OCI-M2 (cell line): ENCODE measurements around the gene SDR9C7.
"Not testable (repeated sequence)": the region's sequence is repeated elsewhere in the genome, so short reads cannot be mapped to it uniquely, and the experiment has no call there.

ENCODE experiments used
- DNase-seq: peaks from one replicate; lab custom pipeline; 2025; ENCODE audit not compliant: unreplicated experiment; lab: John Stamatoyannopoulos, UW

Gene SDR9C7

DNA sequence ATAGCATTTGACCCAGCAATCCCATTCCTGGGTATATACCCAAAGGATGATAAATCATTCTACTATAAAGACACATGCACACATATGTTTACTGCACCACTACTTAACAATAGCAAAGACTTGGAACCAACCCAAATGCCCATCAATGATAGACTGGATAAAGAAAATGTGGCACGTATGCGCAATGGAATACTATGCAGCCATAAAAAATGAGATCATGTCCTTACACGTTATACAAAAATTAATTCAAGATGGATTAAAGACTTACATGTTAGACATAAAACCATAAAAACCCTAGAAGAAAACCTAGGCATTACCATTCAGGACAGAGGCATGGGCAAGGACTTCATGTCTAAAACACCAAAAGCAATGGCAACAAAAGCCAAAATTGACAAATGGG lies 16.1 kb downstream of the SDR9C7 start:
- DNase-seq: not testable (repeated sequence)

- DNase-seq: no peak
Measured at GRCh38 chr12:56916996-56917333, 17.2 kb downstream of the SDR9C7 start.

DNA sequence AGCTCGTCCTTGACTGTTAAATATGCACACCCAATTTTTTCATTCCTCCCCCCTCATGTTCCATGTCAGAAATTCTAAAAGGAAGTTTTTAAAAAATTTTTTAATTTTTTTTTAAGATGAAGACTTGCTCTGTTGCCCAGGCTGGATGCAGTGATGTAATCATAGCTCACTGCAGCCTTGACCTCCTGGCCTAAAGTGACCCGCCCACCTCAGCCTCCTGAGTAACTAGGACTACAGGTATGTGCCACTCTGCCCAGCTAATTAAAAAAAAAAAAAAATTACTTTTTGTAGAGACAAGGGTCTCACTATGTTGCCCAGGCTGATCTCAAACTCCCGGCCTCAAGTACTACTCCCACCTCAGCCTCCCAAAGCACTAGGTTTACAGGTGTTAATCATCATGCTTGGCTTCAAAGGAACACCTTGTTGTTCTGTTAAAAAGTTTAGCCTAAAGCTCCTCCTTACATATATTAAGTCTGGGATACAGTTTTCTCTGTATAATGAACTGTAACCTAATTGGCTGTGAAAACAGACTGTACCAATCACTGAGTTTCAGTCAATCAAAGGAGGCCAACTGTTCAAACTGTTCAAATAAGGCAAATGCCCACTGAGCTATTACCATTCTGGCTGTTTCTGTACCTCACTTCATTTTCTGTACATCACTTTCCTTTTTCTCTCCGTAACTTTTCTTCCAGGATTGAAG lies 17.8 kb downstream of the SDR9C7 start:
- no peak for DNase-seq

GRCh38 chr12:56914724-56915123 lies 19.5 kb downstream of the SDR9C7 start:
- DNase-seq: no peak

GRCh38 chr12:56914256-56914655 lies 20.0 kb downstream of the SDR9C7 start:
- no peak for DNase-seq

DNA sequence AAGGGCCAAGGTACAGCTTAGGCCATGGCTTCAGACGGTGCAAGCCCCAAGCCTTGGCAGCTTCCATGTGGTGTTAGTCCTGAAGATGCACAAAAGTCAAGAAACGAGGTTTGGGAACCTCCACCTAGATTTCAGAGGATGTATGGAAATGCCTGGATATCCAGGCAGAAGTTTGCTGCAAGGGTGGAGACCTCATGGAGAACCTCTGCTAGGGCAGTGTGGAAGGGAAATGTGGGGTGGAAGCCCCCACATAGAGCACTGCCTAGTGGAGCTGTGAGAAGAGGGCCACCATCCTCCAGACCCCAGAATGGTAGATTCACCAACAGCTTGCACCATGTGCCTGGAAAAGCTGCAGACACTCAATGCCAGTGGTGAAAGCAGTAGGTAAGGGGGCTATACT lies 24.8 kb downstream of the SDR9C7 start:
- not testable (repeated sequence) for DNase-seq

DNA sequence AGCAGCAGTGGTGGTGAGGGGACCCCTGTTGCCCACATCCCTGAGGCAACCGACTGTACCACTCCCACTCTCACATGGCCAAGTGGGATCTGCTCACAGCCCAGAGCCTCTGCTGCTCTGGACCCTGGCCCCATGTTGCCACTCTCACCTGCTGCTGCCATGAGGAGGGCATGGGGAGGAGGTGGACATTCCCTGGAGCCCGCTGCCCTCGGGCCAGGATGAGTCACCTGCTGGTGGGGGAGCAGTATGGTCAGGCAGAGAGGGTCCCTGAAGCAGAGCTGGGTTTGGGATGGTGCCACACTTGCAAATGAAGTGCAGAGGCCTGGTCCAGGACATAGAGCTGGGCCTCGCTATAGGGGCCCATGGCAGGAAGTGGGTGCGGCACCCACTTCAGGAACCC lies 26.1 kb downstream of the SDR9C7 start:
- DNase-seq: no peak

DNA sequence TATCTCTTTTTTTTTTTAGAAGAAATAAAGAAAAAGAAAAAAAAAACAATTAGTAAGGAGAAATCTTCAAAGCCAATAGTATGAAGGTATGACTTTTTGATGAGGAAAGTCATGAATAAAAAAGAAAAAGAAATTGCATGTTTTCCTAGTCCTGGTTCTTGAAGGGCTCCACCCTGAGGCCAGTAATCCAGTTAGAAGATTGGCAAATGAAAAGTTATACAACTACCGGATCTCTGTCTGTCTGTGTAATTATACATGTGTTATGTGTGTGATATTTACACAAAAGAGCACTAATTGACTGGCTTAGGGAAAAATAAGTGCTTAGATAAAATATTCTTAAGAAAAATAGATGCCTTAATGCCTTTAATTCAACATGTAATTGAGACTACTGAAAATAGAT lies 28.4 kb downstream of the SDR9C7 start:
- DNase-seq: no peak

DNA sequence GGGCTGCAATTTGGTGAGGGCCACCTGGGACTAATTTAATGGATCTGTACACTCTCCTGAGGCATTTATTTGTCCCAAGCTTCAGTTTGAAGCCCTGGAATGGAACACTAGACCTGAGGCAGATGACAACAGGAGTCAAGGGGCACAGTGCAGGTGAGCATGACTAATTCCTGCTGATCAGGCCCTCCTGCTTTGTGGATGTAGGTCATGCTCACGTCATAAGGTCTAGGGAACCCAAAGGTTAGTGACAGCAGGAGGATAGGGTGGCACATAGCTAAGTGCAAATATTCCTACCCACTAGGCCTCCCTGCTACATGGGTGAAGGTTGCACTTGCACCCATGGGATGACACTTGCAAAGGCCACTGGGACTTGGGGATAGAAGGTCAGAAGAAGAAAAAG lies 30.8 kb downstream of the SDR9C7 start:
- DNase-seq: no peak

DNA sequence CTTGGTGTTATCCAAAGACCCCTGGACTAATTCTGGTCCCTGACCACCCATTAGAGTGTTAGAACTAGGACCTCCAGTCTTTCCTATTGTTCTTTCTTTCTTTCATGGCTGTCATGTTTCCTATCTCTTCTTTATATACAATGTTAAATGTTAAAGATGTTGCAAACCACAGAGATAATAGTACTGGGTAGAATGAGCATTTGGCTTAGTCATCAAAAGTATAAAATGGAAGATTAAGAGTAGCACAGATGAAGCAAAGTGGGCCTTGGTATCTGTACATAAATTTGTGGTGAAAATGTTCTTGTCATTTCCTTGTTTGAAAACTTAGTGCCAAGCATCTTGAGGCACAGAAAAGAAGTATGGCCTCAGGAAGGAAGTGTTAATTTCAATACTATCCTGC lies 32.9 kb downstream of the SDR9C7 start:
- not testable (repeated sequence) for DNase-seq

DNA sequence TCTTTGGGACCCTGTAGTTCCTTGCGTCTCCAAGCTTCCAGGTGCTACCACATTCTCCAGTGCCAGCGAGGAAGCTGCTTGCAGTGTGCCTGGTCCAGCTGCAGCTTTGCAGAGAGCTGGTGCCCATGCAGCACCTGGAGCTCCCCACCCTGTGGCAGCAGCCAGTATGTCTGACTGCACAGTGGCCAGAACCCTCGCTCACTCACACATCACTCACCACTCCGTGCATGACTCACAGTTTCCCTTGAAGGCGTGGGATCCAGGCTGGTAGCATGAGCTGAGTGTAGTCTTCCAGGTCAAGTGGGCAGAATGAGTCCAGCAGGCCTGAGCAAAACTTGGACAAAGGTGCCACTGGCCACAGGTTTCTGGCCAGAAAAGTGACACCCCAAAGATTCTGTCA lies 33.6 kb downstream of the SDR9C7 start:
- DNase-seq: no peak

DNA sequence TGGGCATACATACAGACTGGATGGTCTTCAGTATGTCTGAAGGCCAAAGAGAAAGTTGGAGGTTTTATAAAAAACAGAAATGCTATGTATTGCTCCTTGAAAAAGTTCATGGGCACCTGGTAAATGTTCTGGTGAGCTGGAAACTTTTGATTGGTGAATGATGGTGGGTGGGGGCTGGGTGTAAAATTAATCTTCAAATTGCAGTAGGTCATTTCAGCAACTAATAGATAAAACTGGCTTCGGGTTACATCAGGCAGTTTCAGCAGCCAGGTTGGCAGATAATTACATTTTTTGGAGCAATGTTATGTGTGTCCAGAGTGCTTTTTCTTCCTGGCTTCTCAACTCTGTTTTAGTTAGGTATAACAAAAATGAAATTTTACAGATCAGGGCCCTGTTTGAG lies 35.3 kb downstream of the SDR9C7 start:
- DNase-seq: no peak

- no peak for DNase-seq
Measured at GRCh38 chr12:56897844-56898361, 36.3 kb downstream of the SDR9C7 start.

GRCh38 chr12:56896082-56896481 lies 38.1 kb downstream of the SDR9C7 start:
- no peak for DNase-seq

DNA sequence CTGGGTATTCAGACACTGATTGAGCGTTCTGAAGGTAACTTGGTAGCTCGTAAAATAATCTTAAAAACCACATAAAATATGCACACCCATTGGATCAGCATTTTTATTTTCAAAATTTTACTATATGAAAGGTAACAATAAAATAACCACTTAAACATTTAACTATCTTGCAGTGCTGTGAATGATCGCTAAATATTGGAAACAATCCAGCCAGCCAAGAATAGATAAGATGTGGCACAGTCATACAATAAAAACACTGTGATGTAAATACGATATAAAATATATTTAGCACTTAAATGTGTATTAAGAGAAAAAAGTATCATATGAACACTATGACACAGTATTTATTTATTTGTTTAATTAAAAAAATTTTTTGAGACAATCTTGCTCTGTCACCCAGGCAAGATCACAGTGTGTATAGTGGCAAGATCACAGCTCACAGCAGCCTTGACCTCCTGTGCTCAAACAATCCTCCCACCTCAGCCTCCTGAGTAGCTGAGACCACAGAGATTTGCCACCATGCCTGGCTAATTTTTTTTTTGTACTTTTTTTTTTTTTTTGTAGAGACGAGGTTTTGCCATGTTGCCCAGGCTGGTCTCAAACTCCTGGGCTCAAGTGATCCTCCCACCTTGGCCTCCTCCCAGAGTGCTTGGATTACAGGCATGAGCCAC lies 39.4 kb downstream of the SDR9C7 start:
- no peak for DNase-seq

DNA sequence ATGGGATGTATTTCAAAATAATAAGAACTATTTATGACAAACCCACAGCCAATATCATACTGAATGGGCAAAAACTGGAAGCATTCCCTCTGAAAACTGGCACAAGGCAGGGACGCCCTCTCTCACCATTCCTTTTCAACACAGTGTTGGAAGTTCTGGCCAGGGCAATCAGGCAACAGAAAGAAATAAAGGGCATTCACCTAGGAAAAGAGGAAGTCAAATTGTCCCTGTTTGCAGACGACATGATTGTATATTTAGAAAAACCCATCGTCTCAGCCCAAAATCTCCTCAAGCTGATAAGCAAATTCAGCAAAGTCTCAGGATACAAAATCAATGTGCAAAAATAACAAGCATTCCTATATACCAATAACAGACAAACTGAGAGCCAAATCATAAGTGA lies 42.3 kb downstream of the SDR9C7 start:
- not testable (repeated sequence) for DNase-seq

GRCh38 chr12:56886319-56886718 lies 47.9 kb downstream of the SDR9C7 start:
- no peak for DNase-seq

DNA sequence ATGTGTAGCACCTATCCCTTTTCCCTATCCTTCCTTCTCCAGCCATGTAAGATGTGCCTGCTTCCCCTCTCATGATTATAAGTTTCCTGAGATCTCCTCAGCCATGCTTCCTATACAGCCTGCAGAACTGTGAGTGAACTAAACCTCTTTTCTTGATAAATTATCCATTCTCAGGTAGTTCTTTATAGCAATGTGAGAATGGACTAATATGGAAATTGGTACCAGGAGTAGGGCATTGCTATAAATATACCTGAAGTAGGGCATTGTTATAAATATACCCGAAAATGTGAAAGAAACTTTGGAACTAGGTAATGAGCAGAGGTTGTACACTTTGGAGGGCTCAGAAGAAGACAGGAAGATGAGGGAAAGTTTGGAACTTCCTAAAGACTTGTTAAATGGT lies 48.9 kb downstream of the SDR9C7 start:
- no peak for DNase-seq

DNA sequence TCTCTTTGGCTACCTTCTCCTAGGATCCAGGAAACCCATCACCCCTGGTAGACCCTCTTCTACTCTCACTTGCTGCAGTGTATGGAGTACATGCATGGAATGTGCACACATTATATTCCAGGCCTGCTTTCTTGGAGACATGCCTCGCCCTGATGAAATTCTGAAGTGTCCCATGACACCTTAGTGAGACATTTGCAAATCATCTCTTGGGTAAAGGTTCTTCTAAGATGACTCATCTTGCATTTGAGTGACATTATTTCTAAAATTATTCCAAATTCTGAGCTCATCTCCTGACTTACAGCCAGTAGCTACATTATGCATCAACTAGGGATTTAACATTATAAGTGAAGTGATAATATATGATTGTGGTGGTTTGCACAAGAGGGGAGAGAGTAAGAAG lies 49.8 kb downstream of the SDR9C7 start:
- DNase-seq: no peak

- DNase-seq: not testable (repeated sequence)
Measured at GRCh38 chr12:56882407-56882806, 51.8 kb downstream of the SDR9C7 start.

DNA sequence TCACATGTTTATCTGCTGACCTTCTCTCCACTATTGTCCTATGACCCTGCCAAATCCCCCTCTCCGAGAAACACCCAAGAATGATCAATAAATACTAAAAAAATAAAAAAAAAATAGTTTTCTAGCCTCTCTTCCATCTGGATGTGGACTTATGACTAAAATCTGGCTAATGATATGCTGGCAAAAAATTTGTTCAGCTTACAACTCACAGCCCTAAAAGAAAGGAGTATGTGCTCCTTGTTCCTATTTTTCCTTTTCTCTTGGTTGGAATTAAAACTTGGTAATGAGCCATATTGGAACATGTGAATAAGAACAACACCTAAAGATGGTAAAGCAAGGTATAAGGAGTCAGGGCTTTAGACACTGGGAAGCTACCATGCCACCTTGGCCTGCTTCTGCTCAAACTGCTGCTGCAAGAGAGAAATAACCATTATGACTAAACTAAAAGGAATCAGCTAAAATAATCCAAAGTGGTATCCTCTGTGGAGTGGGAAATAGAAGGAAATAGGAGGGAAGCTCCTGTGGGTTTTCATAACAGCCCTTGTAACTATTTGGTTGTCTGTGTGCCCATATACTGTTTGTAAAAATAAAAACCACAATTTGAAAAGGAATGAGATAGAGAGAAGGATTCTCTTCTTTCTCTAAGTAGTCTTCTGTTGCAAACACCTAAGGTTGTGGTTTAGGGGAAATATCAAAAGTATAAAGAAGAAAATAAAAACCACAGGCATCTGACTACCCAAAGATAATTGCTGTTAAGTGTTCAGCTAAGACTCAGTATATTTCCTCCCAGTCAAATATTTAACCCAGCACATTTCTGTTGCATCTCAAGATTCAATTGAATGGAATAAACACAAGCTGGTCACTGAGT lies 53.8 kb downstream of the SDR9C7 start:
- DNase-seq: no peak
